H9 (cell line): ENCODE results near the gene DAAM2. TPM values are rescaled to one million over a fixed set of nuclear protein-coding genes. Genes with fewer than 3 reads are reported as not detected.

ENCODE experiments used
- DNase-seq: peaks from one replicate; pipeline ENCODE4 v3.0.0-alpha.2; 2017
- H2AFZ ChIP-seq: one replicate; pipeline ENCODE4 v1.6.1; 2013; ENCODE audit warnings: mild to moderate bottlenecking, low read length, control low read depth, moderate library complexity
- H2AK5ac ChIP-seq: 2 replicates; pipeline ENCODE4 v1.6.1; 2013; ENCODE audit warnings: low read length, control low read depth, mixed read lengths; ENCODE audit not compliant: insufficient read length
- H2BK120ac ChIP-seq: one replicate; pipeline ENCODE4 v1.6.1; 2013; ENCODE audit warnings: low read depth, mild to moderate bottlenecking, low read length, control low read depth, inconsistent platforms; ENCODE audit not compliant: poor library complexity, severe bottlenecking
- H2BK12ac ChIP-seq: 2 replicates; pipeline ENCODE4 v1.6.1; 2013; ENCODE audit warnings: low read length, control low read depth, mixed read lengths, low read depth; ENCODE audit not compliant: insufficient read length
- H2BK15ac ChIP-seq: 2 replicates; pipeline ENCODE4 v1.6.1; 2013; ENCODE audit warnings: low read depth, low read length, control low read depth
- H2BK20ac ChIP-seq: one replicate; pipeline ENCODE4 v1.6.1; 2013; ENCODE audit warnings: low read depth, mild to moderate bottlenecking, low read length, control low read depth, inconsistent platforms; ENCODE audit not compliant: poor library complexity, severe bottlenecking
- H2BK5ac ChIP-seq: 2 replicates; pipeline ENCODE4 v1.6.1; 2013; ENCODE audit warnings: low read length, control low read depth, mixed read lengths; ENCODE audit not compliant: insufficient read length
- H3K14ac ChIP-seq: 2 replicates; pipeline ENCODE4 v1.6.1; 2013; ENCODE audit warnings: low read length, control low read depth; ENCODE audit not compliant: insufficient read depth
- H3K18ac ChIP-seq: 2 replicates; pipeline ENCODE4 v1.6.1; 2013; ENCODE audit warnings: low read depth, mild to moderate bottlenecking, mixed read lengths, low read length, control low read depth; ENCODE audit not compliant: insufficient read length
- H3K23ac ChIP-seq: 2 replicates; pipeline ENCODE4 v1.6.1; 2013; ENCODE audit warnings: low read length, control low read depth, mixed read lengths, low read depth; ENCODE audit not compliant: insufficient read length
- H3K23me2 ChIP-seq: 2 replicates; pipeline ENCODE4 v1.6.1; 2013; ENCODE audit warnings: low read depth, mild to moderate bottlenecking, mixed read lengths, low read length, control low read depth; ENCODE audit not compliant: insufficient read length, poor library complexity, severe bottlenecking
- H3K27ac ChIP-seq: 2 replicates; pipeline ENCODE4 v1.5.1; 2013; ENCODE audit warnings: low read length, control low read depth, mixed read lengths, low read depth; ENCODE audit not compliant: insufficient read length
- H3K27me3 ChIP-seq: 2 replicates; pipeline ENCODE4 v1.6.1; 2013; ENCODE audit warnings: low read length, control low read depth, inconsistent platforms; ENCODE audit not compliant: insufficient read depth
- H3K4ac ChIP-seq: 2 replicates; pipeline ENCODE4 v1.6.1; 2013; ENCODE audit warnings: low read depth, mild to moderate bottlenecking, control low read depth, inconsistent platforms, low read length, moderate library complexity
- H3K4me1 ChIP-seq: 2 replicates; pipeline ENCODE4 v1.6.1; 2013; ENCODE audit warnings: low read length, control low read depth, inconsistent platforms; ENCODE audit not compliant: insufficient read depth
- H3K4me2 ChIP-seq: 2 replicates; pipeline ENCODE4 v1.6.1; 2013; ENCODE audit warnings: low read length, control low read depth, mixed read lengths; ENCODE audit not compliant: insufficient read length, insufficient read depth
- H3K56ac ChIP-seq: 2 replicates; pipeline ENCODE4 v1.6.1; 2013; ENCODE audit warnings: low read depth, mild to moderate bottlenecking, mixed read lengths, low read length, control low read depth; ENCODE audit not compliant: insufficient read length
- H3K79me1 ChIP-seq: 2 replicates; pipeline ENCODE4 v1.6.1; 2013; ENCODE audit warnings: low read depth, mild to moderate bottlenecking, moderate library complexity, low read length, control low read depth, inconsistent platforms; ENCODE audit not compliant: insufficient read depth, poor library complexity, severe bottlenecking
- H3K79me2 ChIP-seq: 2 replicates; pipeline ENCODE4 v1.6.1; 2013; ENCODE audit warnings: low read length, control low read depth, inconsistent platforms; ENCODE audit not compliant: insufficient read depth
- H3K9ac ChIP-seq: 2 replicates; pipeline ENCODE4 v1.6.1; 2013; ENCODE audit warnings: low read length, control low read depth, mixed read lengths; ENCODE audit not compliant: insufficient read length; ENCODE audit errors: extremely low read depth
- H3K9me3 ChIP-seq: one replicate; pipeline ENCODE4 v1.6.1; 2013; ENCODE audit warnings: low read depth, low read length, inconsistent platforms; ENCODE audit not compliant: control insufficient read depth
- H3T11ph ChIP-seq: one replicate; pipeline ENCODE4 v1.6.1; 2013; ENCODE audit warnings: mild to moderate bottlenecking, low read length, control low read depth, inconsistent platforms
- H4K20me1 ChIP-seq: one replicate; pipeline ENCODE4 v1.6.1; 2013; ENCODE audit not compliant: control insufficient read depth, insufficient read length, insufficient read depth
- H4K5ac ChIP-seq: 2 replicates; pipeline ENCODE4 v1.6.1; 2013; ENCODE audit warnings: low read depth, mild to moderate bottlenecking, mixed read lengths, low read length, control low read depth; ENCODE audit not compliant: insufficient read length
- H4K8ac ChIP-seq: replicated peaks from 2 replicates; pipeline ENCODE4 v1.6.1; 2013; ENCODE audit warnings: low read length, control low read depth, mixed read lengths, low read depth; ENCODE audit not compliant: insufficient read length
- H4K91ac ChIP-seq: 2 replicates; pipeline ENCODE4 v1.6.1; 2013; ENCODE audit warnings: low read depth, mild to moderate bottlenecking, moderate library complexity, mixed read lengths, low read length, control low read depth; ENCODE audit not compliant: insufficient read length
- H3K27ac Mint-ChIP-seq, 3 experiments: 2 replicates in 2 of 3; 3 replicates in 1 of 3; pipeline ENCODE4 v1.8.0; 2020 to 2021; ENCODE audit warnings: mixed read lengths in 3 of 3, mild to moderate bottlenecking in 1 of 3, moderate library complexity in 1 of 3
- H3K27me3 Mint-ChIP-seq: 2 replicates; pipeline ENCODE4 v1.8.0; 2021; ENCODE audit warnings: low read depth, mild to moderate bottlenecking, moderate library complexity, mixed read lengths
- H3K36me3 Mint-ChIP-seq, 3 experiments: 2 replicates in 2 of 3; 3 replicates in 1 of 3; pipeline ENCODE4 v1.8.0; 2020 to 2021; ENCODE audit warnings: low read depth in 3 of 3, mixed read lengths in 3 of 3; ENCODE audit not compliant: insufficient read depth in 1 of 3
- H3K4me1 Mint-ChIP-seq, 2 experiments: 2 replicates each; pipeline ENCODE4 v1.8.0; 2020; ENCODE audit warnings: mixed read lengths in 2 of 2
- H3K4me3 Mint-ChIP-seq, 2 experiments: 2 replicates in 1 of 2; 3 replicates in 1 of 2; pipeline ENCODE4 v1.8.0; 2020 to 2021; ENCODE audit warnings: mild to moderate bottlenecking in 2 of 2, mixed read lengths in 2 of 2, moderate library complexity in 1 of 2
- H3K9me3 Mint-ChIP-seq, 2 experiments: 2 replicates in 1 of 2; 3 replicates in 1 of 2; pipeline ENCODE4 v1.8.0; 2020; ENCODE audit warnings: mild to moderate bottlenecking in 2 of 2, mixed read lengths in 2 of 2, moderate library complexity in 1 of 2
- CTCF ChIP-seq: fragments of 200-600 bp; sonication (generic); conservative IDR thresholded peaks from 3 replicates; pipeline ENCODE4 v1.8.0; 2021; ENCODE audit warnings: antibody characterized with exemption, mild to moderate bottlenecking
- WGBS: extraction: QIAGEN DNeasy Blood & Tissue Kit; methylation state at CpG from one replicate; pipeline ENCODE4 v1.1.7; 2013; ENCODE audit warnings: missing lambda C conversion rate, low lambda C conversion rate, mixed read lengths; ENCODE audit not compliant: insufficient read length; ENCODE audit errors: extremely low coverage; 5-methylcytosine and 5-hydroxymethylcytosine counted together
- total RNA-seq: library from RNA; stranded (reverse); gene quantifications from 2 replicates; pipeline ENCODE4 v1.2.1, GENCODE V29; 2021

The DAAM2 gene
- total RNA-seq, 1 experiment from 2014 or later, result 1.1 TPM

GRCh38 chr6:39923861-39924260, 131.7 kb downstream of the DAAM2 start:
- H3K9ac ChIP-seq, result no peak overlapping the region
- Mint-ChIP-seq H3K27me3 (no peaks in the 10 kb centered on the region), H3K36me3 (peaks cover 23 to 58% (median 53%) of the 10 kb centered on the region in 3 experiments), H3K27ac (peak overlapping the region in 2 of 3 experiments; percentile 48 to 61; a peak in 2 of 7 replicates), H3K4me3 (no peak overlapping the region), H3K9me3 (peaks cover 11 to 15% of the 10 kb centered on the region in 2 experiments), H3K4me1 (no peaks in the 10 kb centered on the region)
- no peak overlapping the region for H2BK5ac ChIP-seq
- H4K5ac ChIP-seq, result no peak overlapping the region
- H3K27me3 ChIP-seq, result no peaks in the 10 kb centered on the region
- no peaks in the 10 kb centered on the region for H3K79me1 ChIP-seq
- H3T11ph ChIP-seq, result no peak overlapping the region
- no peak overlapping the region for H3K18ac ChIP-seq
- no peak overlapping the region for H2AFZ ChIP-seq
- no peak overlapping the region for H3K23ac ChIP-seq
- H4K91ac ChIP-seq, result no peak overlapping the region
- no peaks in the 10 kb centered on the region for H3K23me2 ChIP-seq
- no peak overlapping the region for H2BK120ac ChIP-seq
- TF ChIP-seq CTCF, result no peak
- no peak overlapping the region for H2BK15ac ChIP-seq
- H3K9me3 ChIP-seq, result no peaks in the 10 kb centered on the region
- H3K27ac ChIP-seq, result no peak overlapping the region
- H2BK12ac ChIP-seq, result no peak overlapping the region
- no peak overlapping the region for H3K4ac ChIP-seq
- no peak overlapping the region for H3K14ac ChIP-seq
- no peak overlapping the region for H4K8ac ChIP-seq
- H2AK5ac ChIP-seq, result no peak overlapping the region
- no peaks in the 10 kb centered on the region for H4K20me1 ChIP-seq
- H3K56ac ChIP-seq, result no peak overlapping the region
- WGBS, result no CpG with 5 or more reads among the region's 6 CpGs
- DNase-seq, result no peak
- no peaks in the 10 kb centered on the region for H3K4me1 ChIP-seq
- no peak overlapping the region for H2BK20ac ChIP-seq
- H3K79me2 ChIP-seq, result no peaks in the 10 kb centered on the region
- no peak overlapping the region for H3K4me2 ChIP-seq
